ENCODE measurements around the gene RPLP2.

GRCh38 chr11:793556-793955, 16.2 kb upstream of the RPLP2 start:
- TF ChIP-seq CTCF (IDR thresholded peaks at IDR 0.05) (no peak), POLR2AphosphoS5 (IDR thresholded peaks at IDR 0.05; ENCODE audit: low read depth, low read length) (no peak), REST (IDR thresholded peaks at IDR 0.05; ENCODE audit: insufficient read depth in 1 of 2, low read depth in 2 of 2, low read length in 1 of 2) (no peak), TCF7L2 (IDR thresholded peaks at IDR 0.05; ENCODE audit: low read depth, low read length) (no peak), SIN3A (IDR thresholded peaks at IDR 0.05; ENCODE audit: borderline replicate concordance, insufficient read depth, low read depth, low read length) (no peak)
